Neuronal stem cell (in vitro differentiated cells): Measurements from ENCODE around the gene COMP.

Source experiments
- DNase-seq: peaks from one replicate; pipeline ENCODE4 v3.0.0-alpha.2; 2013; ENCODE audit warnings: low spot score
- H2AFZ ChIP-seq: one replicate; pipeline ENCODE4 v1.6.1; 2013; ENCODE audit warnings: mild to moderate bottlenecking, low read length, inconsistent platforms
- H2AK5ac ChIP-seq: 2 replicates; pipeline ENCODE4 v1.6.1; 2013; ENCODE audit warnings: low read depth, mild to moderate bottlenecking, inconsistent platforms, low read length, moderate library complexity, mixed read lengths
- H2BK120ac ChIP-seq: 2 replicates; pipeline ENCODE4 v1.6.1; 2013; ENCODE audit warnings: low read depth, mild to moderate bottlenecking, inconsistent platforms, low read length, moderate library complexity, mixed read lengths
- H2BK12ac ChIP-seq: one replicate; pipeline ENCODE4 v1.6.1; 2013; ENCODE audit warnings: low read length, inconsistent platforms
- H2BK15ac ChIP-seq: 2 replicates; pipeline ENCODE4 v1.6.1; 2013; ENCODE audit warnings: mild to moderate bottlenecking, low read length, inconsistent platforms, mixed read lengths
- H2BK5ac ChIP-seq: one replicate; pipeline ENCODE4 v1.6.1; 2013; ENCODE audit warnings: inconsistent platforms, mild to moderate bottlenecking, low read length, moderate library complexity
- H3K14ac ChIP-seq: one replicate; pipeline ENCODE4 v1.6.1; 2013; ENCODE audit warnings: low read length, inconsistent platforms
- H3K18ac ChIP-seq: 2 replicates; pipeline ENCODE4 v1.6.1; 2013; ENCODE audit warnings: low read length, inconsistent platforms
- H3K23ac ChIP-seq: 2 replicates; pipeline ENCODE4 v1.6.1; 2013; ENCODE audit warnings: low read depth, mild to moderate bottlenecking, mixed read lengths, low read length, inconsistent platforms; ENCODE audit not compliant: poor library complexity
- H3K27ac ChIP-seq: replicated peaks from 3 replicates; pipeline ENCODE4 v1.5.1; 2013; ENCODE audit warnings: low read length, inconsistent platforms
- H3K27me3 ChIP-seq, 3 experiments: 2 replicates each; pipeline ENCODE4 v1.6.1; 2013; ENCODE audit warnings: low read length in 3 of 3, mild to moderate bottlenecking in 2 of 3, inconsistent platforms in 1 of 3, low read depth in 1 of 3, mixed read lengths in 1 of 3, moderate library complexity in 1 of 3; ENCODE audit not compliant: control insufficient read depth in 3 of 3, insufficient read depth in 3 of 3
- H3K36me3 ChIP-seq, 2 donors: replicated peaks in 1 of 2; 2 replicates each; pipeline ENCODE4 v1.6.1; 2013; ENCODE audit warnings: low read length in 2 of 2; ENCODE audit not compliant: control insufficient read depth in 2 of 2, insufficient read depth in 2 of 2
- H3K4ac ChIP-seq: 2 replicates; pipeline ENCODE4 v1.6.1; 2013; ENCODE audit warnings: inconsistent platforms, mild to moderate bottlenecking, low read length, moderate library complexity
- H3K4me1 ChIP-seq, 2 donors: 1 replicate in 1 of 2; 2 replicates in 1 of 2; pipeline ENCODE4 v1.6.1; 2013; ENCODE audit warnings: low read length in 2 of 2, low read depth in 1 of 2; ENCODE audit not compliant: control insufficient read depth in 2 of 2, insufficient read depth in 1 of 2
- H3K4me2 ChIP-seq: one replicate; pipeline ENCODE4 v1.6.1; 2013; ENCODE audit warnings: mild to moderate bottlenecking, low read length, inconsistent platforms; ENCODE audit not compliant: insufficient read depth, poor library complexity, severe bottlenecking
- H3K4me3 ChIP-seq, 2 donors: 2 replicates each; pipeline ENCODE4 v1.5.1; 2013; ENCODE audit warnings: low read length in 2 of 2, mild to moderate bottlenecking in 2 of 2, inconsistent platforms in 1 of 2, moderate library complexity in 1 of 2
- H3K79me1 ChIP-seq: one replicate; pipeline ENCODE4 v1.6.1; 2013; ENCODE audit warnings: low read depth, mild to moderate bottlenecking, inconsistent platforms, low read length, moderate library complexity
- H3K9ac ChIP-seq: one replicate; pipeline ENCODE4 v1.6.1; 2013; ENCODE audit warnings: mild to moderate bottlenecking, low read depth, low read length, inconsistent platforms; ENCODE audit not compliant: poor library complexity
- H3K9me3 ChIP-seq, 2 donors: replicated peaks in 1 of 2; 2 replicates each; pipeline versions ENCODE3 to v1.6.1; 2013; ENCODE audit warnings: low read length in 2 of 2, mild to moderate bottlenecking in 2 of 2, inconsistent platforms in 1 of 2, low read depth in 1 of 2, mixed read lengths in 1 of 2, moderate library complexity in 1 of 2; ENCODE audit not compliant: control insufficient read depth in 2 of 2, insufficient read depth in 1 of 2
- H4K8ac ChIP-seq: one replicate; pipeline ENCODE4 v1.6.1; 2013; ENCODE audit warnings: low read depth, mild to moderate bottlenecking, inconsistent platforms, low read length, moderate library complexity
- H4K91ac ChIP-seq: one replicate; pipeline ENCODE4 v1.6.1; 2013; ENCODE audit warnings: low read length, low read depth, mild to moderate bottlenecking, inconsistent platforms; ENCODE audit not compliant: poor library complexity
- WGBS, 2 donors: extraction: QIAGEN DNeasy Blood & Tissue Kit; methylation state at CpG; one replicate each; pipeline ENCODE4 v1.1.7; 2013; ENCODE audit warnings: missing lambda C conversion rate in 2 of 2, mixed read lengths in 1 of 2; ENCODE audit not compliant: insufficient read length in 2 of 2, insufficient replicate concordance in 1 of 2; ENCODE audit errors: extremely low coverage in 2 of 2; 5-methylcytosine and 5-hydroxymethylcytosine counted together

COMP gene

DNA sequence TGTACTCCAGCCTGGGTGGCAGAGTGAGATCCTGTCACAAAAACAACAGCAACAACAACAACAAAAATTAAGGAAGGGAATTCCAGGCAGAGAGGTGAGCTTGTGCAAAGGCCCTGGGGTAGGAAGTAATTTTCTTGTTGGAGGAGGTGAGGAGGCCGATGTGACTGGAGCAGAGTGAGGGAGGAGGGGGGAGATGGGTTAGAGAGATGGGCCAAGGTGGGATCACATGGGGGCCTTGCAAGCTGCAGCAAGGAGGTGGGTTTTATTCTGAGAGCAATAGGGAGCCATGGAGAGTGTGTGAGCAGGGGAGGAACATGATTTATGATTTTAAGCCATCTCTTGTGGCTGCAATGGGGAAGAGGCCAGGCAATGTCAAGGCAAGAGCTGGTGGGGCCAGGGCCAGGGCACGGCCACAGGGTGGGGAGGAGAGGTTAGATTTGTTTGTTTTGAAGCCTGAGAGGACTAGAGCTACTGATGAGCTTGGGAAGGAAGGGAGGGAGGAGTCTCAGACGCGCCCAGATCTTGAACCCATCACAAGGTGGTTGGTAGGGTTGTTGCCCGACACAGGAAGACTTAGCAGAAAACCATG is 12.5 kb upstream of the COMP start:
- Histone ChIP-seq H2AFZ (no peak overlapping the region), H4K91ac (no peak overlapping the region), H3K4me2 (no peak overlapping the region), H3K4me3 (no peak overlapping the region), H2BK5ac (no peak overlapping the region), H3K4me1 (no peaks in the 10 kb centered on the region), H2AK5ac (no peak overlapping the region), H3K9ac (no peak overlapping the region), H2BK12ac (no peak overlapping the region), H3K27me3 (peaks cover 0 to 16% (median 14%) of the 10 kb centered on the region in 3 experiments), H3K79me1 (no peaks in the 10 kb centered on the region), H3K36me3 (no peaks in the 10 kb centered on the region), H3K27ac (no peak overlapping the region), H3K4ac (no peak overlapping the region), H2BK120ac (no peak overlapping the region), H2BK15ac (no peak overlapping the region), H3K14ac (no peak overlapping the region), H4K8ac (no peak overlapping the region), H3K18ac (no peak overlapping the region), H3K23ac (no peak overlapping the region), H3K9me3 (peaks cover 0 to 2% of the 10 kb centered on the region in 2 donors)
- DNase-seq: no peak
- no CpG with 5 or more reads among the region's 5 CpGs for WGBS, 2 donors

DNA sequence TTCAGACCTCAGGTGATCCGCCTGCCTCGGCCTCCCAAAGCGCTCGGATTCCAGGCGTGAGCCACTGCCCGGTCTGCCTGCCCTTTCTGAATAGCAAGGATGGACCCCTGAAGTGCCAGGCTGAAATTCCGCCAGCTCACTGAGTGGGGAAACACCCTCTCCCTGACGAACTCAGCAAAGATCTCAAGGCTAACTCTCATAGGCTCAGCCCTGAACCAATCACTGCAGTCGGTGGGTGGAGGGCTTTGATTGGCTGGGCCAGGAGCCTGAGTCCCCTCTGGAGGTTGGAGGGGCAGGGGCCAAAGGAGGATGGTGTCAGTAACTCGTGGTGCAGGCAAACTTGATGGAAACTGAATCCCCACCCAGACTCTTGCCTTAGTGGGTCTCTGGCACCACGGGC is 11.2 kb upstream of the COMP start:
- no CpG with 5 or more reads among the region's 11 CpGs for WGBS, 2 donors

DNA sequence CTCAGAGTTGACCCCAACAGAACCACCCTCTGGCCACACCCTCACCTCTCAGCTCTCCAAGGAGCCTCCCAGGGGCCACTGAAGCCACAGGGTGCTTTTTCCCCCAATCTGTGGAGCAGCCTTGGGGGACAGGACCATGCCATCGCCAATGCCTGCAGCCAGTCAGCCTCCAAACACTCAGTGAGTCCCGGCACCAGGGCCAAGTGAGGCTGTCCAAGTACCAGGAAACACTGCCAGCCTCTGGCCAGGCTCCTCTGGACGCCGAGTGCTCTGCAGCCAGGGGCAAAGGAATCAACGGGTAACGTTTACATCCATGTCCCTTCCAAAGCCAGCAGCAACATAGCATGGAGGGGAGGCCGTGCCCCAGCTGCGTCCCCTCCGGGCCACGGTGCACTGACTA is 9.5 kb upstream of the COMP start:
- DNase-seq: no peak
- Histone ChIP-seq H3K4me1 (peaks cover 0 to 5% of the 10 kb centered on the region in 2 donors), H2AK5ac (peak overlapping the region; percentile 5), H3K23ac (peak overlapping the region; percentile 77), H4K91ac (no peak overlapping the region), H2BK15ac (no peak overlapping the region), H3K27me3 (peaks cover 0 to 28% (median 14%) of the 10 kb centered on the region in 3 experiments), H3K79me1 (no peaks in the 10 kb centered on the region), H3K18ac (no peak overlapping the region), H3K4ac (peak overlapping the region; percentile 45), H2BK120ac (no peak overlapping the region), H3K4me3 (no peak overlapping the region), H3K9ac (no peak overlapping the region), H3K27ac (no peak overlapping the region), H2BK12ac (no peak overlapping the region), H3K4me2 (no peak overlapping the region), H2AFZ (no peak overlapping the region), H4K8ac (no peak overlapping the region), H3K36me3 (no peaks in the 10 kb centered on the region), H3K9me3 (peaks cover 0 to 2% of the 10 kb centered on the region in 2 donors), H2BK5ac (no peak overlapping the region), H3K14ac (peak overlapping the region; percentile 78)
- WGBS, 2 donors: no CpG with 5 or more reads among the region's 10 CpGs

More for the DNA sequence above, 11.2 kb upstream of the COMP start:
- Histone ChIP-seq H3K4ac (no peak overlapping the region), H3K23ac (no peak overlapping the region), H2BK12ac (no peak overlapping the region), H2BK15ac (no peak overlapping the region), H3K4me3 (no peak overlapping the region), H4K91ac (no peak overlapping the region), H3K36me3 (no peaks in the 10 kb centered on the region), H3K18ac (no peak overlapping the region), H2BK5ac (no peak overlapping the region), H3K14ac (no peak overlapping the region), H3K9me3 (peaks cover 0 to 2% of the 10 kb centered on the region in 2 donors), H3K4me2 (no peak overlapping the region), H2AK5ac (no peak overlapping the region), H3K4me1 (no peaks in the 10 kb centered on the region), H3K27me3 (peaks cover 0 to 20% (median 11%) of the 10 kb centered on the region in 3 experiments), H3K27ac (no peak overlapping the region), H4K8ac (no peak overlapping the region), H3K9ac (no peak overlapping the region), H2BK120ac (no peak overlapping the region), H3K79me1 (no peaks in the 10 kb centered on the region), H2AFZ (peak overlapping the region; percentile 68)
- DNase-seq: no peak

DNA sequence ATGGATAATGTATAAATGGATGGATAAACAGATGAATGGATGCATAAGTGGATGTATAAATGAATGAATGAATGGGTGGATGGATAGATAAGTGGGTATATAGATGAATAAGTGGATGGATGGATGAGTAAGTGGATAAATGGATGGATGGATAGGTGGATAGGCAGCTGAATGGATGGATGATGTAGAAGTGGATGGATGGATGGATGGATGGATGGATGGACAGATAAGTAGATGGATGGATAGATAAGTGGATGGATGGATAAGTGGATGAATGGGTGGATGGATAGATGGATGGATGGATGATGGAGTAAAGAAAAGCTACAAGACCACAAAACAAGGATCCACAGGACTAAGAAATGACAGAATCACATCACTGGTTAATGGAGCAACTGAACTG is 9.0 kb upstream of the COMP start:
- Histone ChIP-seq H3K36me3 (no peaks in the 10 kb centered on the region), H3K23ac (no peak overlapping the region), H3K4me3 (no peak overlapping the region), H3K27me3 (peaks cover 0 to 28% (median 18%) of the 10 kb centered on the region in 3 experiments), H2BK5ac (no peak overlapping the region), H3K14ac (no peak overlapping the region), H3K9me3 (peaks cover 0 to 2% of the 10 kb centered on the region in 2 donors), H2AK5ac (no peak overlapping the region), H3K4ac (no peak overlapping the region), H2BK12ac (no peak overlapping the region), H3K79me1 (no peaks in the 10 kb centered on the region), H4K8ac (no peak overlapping the region), H3K4me1 (peaks cover 0 to 8% of the 10 kb centered on the region in 2 donors), H3K27ac (no peak overlapping the region), H2BK15ac (no peak overlapping the region), H3K9ac (no peak overlapping the region), H3K4me2 (no peak overlapping the region), H4K91ac (no peak overlapping the region), H2BK120ac (no peak overlapping the region), H2AFZ (no peak overlapping the region), H3K18ac (no peak overlapping the region)
- no peak for DNase-seq
